HEK293 (cell line): Measurements from ENCODE around the gene GTF2H3.

Source experiments
- ZNF521 ChIP-seq: fragments of 450-650 bp; formaldehyde crosslinking; IDR thresholded peaks from 2 replicates; pipeline ENCODE4 v1.5.1; 2017; ENCODE audit warnings: missing biosample characterization, mild to moderate bottlenecking, missing genetic modification characterization
- ZNF692 ChIP-seq: fragments of 450-650 bp; formaldehyde crosslinking; IDR thresholded peaks from 2 replicates; pipeline ENCODE4 v1.5.1; 2016; ENCODE audit warnings: missing biosample characterization, missing genetic modification characterization
- TF ChIP-seq, protein P1 (sequence below): sonication (generic); formaldehyde crosslinking; IDR thresholded peaks from 2 replicates; pipeline ENCODE4 v1.8.1; 2022; ENCODE audit warnings: mild to moderate bottlenecking, moderate library complexity, missing genetic modification reagents
- TF ChIP-seq, protein P2 (sequence below): fragments of 450-650 bp; formaldehyde crosslinking; IDR thresholded peaks from 2 replicates; pipeline ENCODE4 v1.5.1; 2016; ENCODE audit warnings: missing biosample characterization, missing genetic modification characterization
- TF ChIP-seq, protein P3 (sequence below): fragments of 450-650 bp; formaldehyde crosslinking; optimal IDR thresholded peaks from 2 replicates; pipeline ENCODE3; 2016; ENCODE audit warnings: missing biosample characterization, mild to moderate bottlenecking, missing genetic modification characterization

DNA sequence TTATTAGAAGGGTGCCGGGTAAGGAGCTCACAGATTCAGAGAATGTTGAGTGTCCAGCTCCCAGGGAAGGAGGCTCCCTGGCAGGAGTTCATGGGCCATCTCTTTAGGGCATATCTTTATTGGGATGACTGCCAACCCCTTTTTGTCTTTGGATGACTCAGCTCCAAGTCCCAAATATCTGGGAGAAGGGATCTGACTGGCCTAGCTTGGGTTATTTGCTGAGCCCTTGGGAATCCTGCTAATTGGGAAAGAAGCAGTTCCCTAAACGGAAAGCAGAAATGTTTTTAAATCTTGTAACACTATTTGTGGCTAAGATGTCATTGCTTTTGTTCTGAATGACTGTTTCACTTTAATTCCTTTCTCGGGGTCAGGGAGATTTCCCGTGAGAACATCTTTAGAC is 19.1 kb upstream of the GTF2H3 start:
- no peak for TF ChIP-seq ZNF521
- TF ChIP-seq, protein P1, sequence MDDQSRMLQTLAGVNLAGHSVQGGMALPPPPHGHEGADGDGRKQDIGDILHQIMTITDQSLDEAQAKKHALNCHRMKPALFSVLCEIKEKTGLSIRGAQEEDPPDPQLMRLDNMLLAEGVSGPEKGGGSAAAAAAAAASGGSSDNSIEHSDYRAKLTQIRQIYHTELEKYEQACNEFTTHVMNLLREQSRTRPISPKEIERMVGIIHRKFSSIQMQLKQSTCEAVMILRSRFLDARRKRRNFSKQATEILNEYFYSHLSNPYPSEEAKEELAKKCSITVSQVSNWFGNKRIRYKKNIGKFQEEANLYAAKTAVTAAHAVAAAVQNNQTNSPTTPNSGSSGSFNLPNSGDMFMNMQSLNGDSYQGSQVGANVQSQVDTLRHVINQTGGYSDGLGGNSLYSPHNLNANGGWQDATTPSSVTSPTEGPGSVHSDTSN (CRISPR knock-in tag) = no peak
- TF ChIP-seq, protein P2, sequence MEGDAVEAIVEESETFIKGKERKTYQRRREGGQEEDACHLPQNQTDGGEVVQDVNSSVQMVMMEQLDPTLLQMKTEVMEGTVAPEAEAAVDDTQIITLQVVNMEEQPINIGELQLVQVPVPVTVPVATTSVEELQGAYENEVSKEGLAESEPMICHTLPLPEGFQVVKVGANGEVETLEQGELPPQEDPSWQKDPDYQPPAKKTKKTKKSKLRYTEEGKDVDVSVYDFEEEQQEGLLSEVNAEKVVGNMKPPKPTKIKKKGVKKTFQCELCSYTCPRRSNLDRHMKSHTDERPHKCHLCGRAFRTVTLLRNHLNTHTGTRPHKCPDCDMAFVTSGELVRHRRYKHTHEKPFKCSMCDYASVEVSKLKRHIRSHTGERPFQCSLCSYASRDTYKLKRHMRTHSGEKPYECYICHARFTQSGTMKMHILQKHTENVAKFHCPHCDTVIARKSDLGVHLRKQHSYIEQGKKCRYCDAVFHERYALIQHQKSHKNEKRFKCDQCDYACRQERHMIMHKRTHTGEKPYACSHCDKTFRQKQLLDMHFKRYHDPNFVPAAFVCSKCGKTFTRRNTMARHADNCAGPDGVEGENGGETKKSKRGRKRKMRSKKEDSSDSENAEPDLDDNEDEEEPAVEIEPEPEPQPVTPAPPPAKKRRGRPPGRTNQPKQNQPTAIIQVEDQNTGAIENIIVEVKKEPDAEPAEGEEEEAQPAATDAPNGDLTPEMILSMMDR (tag by site-specific recombination) = no peak
- no peak for TF ChIP-seq ZNF692 (tag by site-specific recombination)
- TF ChIP-seq, protein P3, sequence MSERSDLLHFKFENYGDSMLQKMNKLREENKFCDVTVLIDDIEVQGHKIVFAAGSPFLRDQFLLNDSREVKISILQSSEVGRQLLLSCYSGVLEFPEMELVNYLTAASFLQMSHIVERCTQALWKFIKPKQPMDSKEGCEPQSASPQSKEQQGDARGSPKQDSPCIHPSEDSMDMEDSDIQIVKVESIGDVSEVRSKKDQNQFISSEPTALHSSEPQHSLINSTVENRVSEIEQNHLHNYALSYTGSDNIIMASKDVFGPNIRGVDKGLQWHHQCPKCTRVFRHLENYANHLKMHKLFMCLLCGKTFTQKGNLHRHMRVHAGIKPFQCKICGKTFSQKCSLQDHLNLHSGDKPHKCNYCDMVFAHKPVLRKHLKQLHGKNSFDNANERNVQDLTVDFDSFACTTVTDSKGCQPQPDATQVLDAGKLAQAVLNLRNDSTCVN (tag by site-specific recombination) = no peak
